HCT116 (cell line): ENCODE measurements around the gene PTGS1. TPM values are rescaled to one million over a fixed set of nuclear protein-coding genes. Genes with fewer than 3 reads are reported as not detected.

Source experiments
- ATAC-seq: fragments of 200-7000 bp; cut with Tn5 transposase; 2 replicates; pipeline ENCODE4 v1.9.1; 2020; ENCODE audit warnings: mild to moderate bottlenecking, moderate library complexity
- BruUV-seq: library from RNA; stranded (reverse); fragments of 400-500 nt; replicated peaks from 2 replicates; lab custom pipeline; 2021; lab: Mats Ljungman, UMichigan
- CTCF ChIA-PET: fragments of 300-600 bp; sonication (Branson Sonifier 250); formaldehyde crosslinking; loops from one replicate; lab custom pipeline; 2021; ENCODE audit warnings: antibody characterized with exemption; lab: Charles Lee
- POLR2A ChIA-PET: fragments of 300-600, 350-600 bp; sonication (Branson Sonifier 250); formaldehyde crosslinking; loops from one replicate; lab custom pipeline; 2021; ENCODE audit warnings: antibody characterized with exemption; lab: Charles Lee
- RAD21 ChIA-PET, 2 experiments: fragments of 300-600 bp; sonication (Branson Sonifier 250); formaldehyde crosslinking; loops; one replicate each; lab custom pipeline; 2023; ENCODE audit warnings: low total read pairs in 2 of 2; ENCODE audit not compliant: uncharacterized antibody in 2 of 2, unreplicated experiment in 2 of 2, low non-redundant PET in 1 of 2; lab: Charles Lee
- DNase-seq: peaks from one replicate; pipeline ENCODE4 v3.0.0-alpha.2; 2010; ENCODE audit warnings: low read depth, low spot score
- H2AFZ ChIP-seq: fragments of 200-600 bp; shearing (Covaris generic), sonication (generic); 2 replicates; pipeline ENCODE4 v1.6.1; 2017; ENCODE audit warnings: low read depth, mixed run types, mixed read lengths, antibody characterized with exemption, low read length; ENCODE audit not compliant: poor library complexity, severe bottlenecking
- H3K27ac ChIP-seq: 2 replicates; pipeline ENCODE4 v1.5.1; 2012; ENCODE audit warnings: low read depth, low read length
- H3K27me3 ChIP-seq: fragments of 200-600 bp; sonication (generic); 2 replicates; pipeline ENCODE4 v1.6.1; 2016; ENCODE audit warnings: mixed run types, low read length, mixed read lengths; ENCODE audit not compliant: insufficient read depth
- H3K36me3 ChIP-seq, 2 experiments: fragments of 200-500 bp in 1 of 2; fragments of 200-600 bp in 1 of 2; sonication (Bioruptor generic) in 1 of 2; sonication (generic) in 1 of 2; 2 replicates each; pipeline versions ENCODE4 v1.5.1 to v1.6.1; 2014 to 2016; ENCODE audit warnings: low read length in 2 of 2, inconsistent platforms in 1 of 2, mixed read lengths in 1 of 2, mixed run types in 1 of 2; ENCODE audit not compliant: insufficient read depth in 2 of 2, control insufficient read depth in 1 of 2
- H3K4me1 ChIP-seq, 2 experiments: fragments of 200-600 bp in 1 of 2; sonication (generic) in 1 of 2; 2 replicates each; pipeline versions ENCODE4 v1.5.1 to v1.6.1; 2012 to 2017; ENCODE audit warnings: low read length in 2 of 2, inconsistent platforms in 1 of 2, mild to moderate bottlenecking in 1 of 2, mixed read lengths in 1 of 2, mixed run types in 1 of 2, moderate library complexity in 1 of 2; ENCODE audit not compliant: insufficient read depth in 2 of 2, control insufficient read depth in 1 of 2
- H3K4me2 ChIP-seq: fragments of 200-600 bp; sonication (generic); 2 replicates; pipeline ENCODE4 v1.6.1; 2017; ENCODE audit warnings: mixed run types, low read length, mixed read lengths
- H3K4me3 ChIP-seq, 2 experiments: fragments of 200-600 bp in 1 of 2; sonication (generic) in 1 of 2; replicated peaks in 1 of 2; 2 replicates each; pipeline ENCODE4 v1.5.1; 2011 to 2016; ENCODE audit warnings: low read length in 2 of 2, control low read depth in 1 of 2, low read depth in 1 of 2, mild to moderate bottlenecking in 1 of 2, mixed read lengths in 1 of 2, mixed run types in 1 of 2
- H3K79me2 ChIP-seq: fragments of 200-600 bp; sonication (generic); 2 replicates; pipeline ENCODE4 v1.6.1; 2017; ENCODE audit warnings: mild to moderate bottlenecking, mixed run types, low read length, moderate library complexity, mixed read lengths; ENCODE audit not compliant: insufficient read depth
- H3K9ac ChIP-seq: fragments of 200-600 bp; sonication (generic); 2 replicates; pipeline ENCODE4 v1.6.1; 2016; ENCODE audit warnings: low read length, mixed read lengths
- H3K9me2 ChIP-seq: fragments of 200-600 bp; sonication (generic), shearing (Covaris generic); 2 replicates; pipeline ENCODE4 v1.6.1; 2017; ENCODE audit warnings: mixed run types, mild to moderate bottlenecking, moderate library complexity; ENCODE audit not compliant: insufficient read depth
- H3K9me3 ChIP-seq, 2 experiments: fragments of 200-500 bp in 1 of 2; fragments of 200-600 bp in 1 of 2; sonication (Bioruptor generic) in 1 of 2; sonication (generic) in 1 of 2; 2 replicates each; pipeline ENCODE4 v1.6.1; 2014 to 2017; ENCODE audit warnings: low read length in 2 of 2, mixed read lengths in 2 of 2, inconsistent platforms in 1 of 2, low read depth in 1 of 2, mild to moderate bottlenecking in 1 of 2, mixed run types in 1 of 2, moderate library complexity in 1 of 2; ENCODE audit not compliant: control insufficient read depth in 1 of 2, insufficient read depth in 1 of 2
- H4K20me1 ChIP-seq: fragments of 200-600 bp; sonication (generic), shearing (Covaris generic); 2 replicates; pipeline ENCODE4 v1.6.1; 2017; ENCODE audit warnings: mixed run types, mild to moderate bottlenecking, moderate library complexity; ENCODE audit not compliant: insufficient read depth
- EGR1 ChIP-seq: IDR thresholded peaks from 2 replicates; pipeline ENCODE4 v1.6.1; 2012; ENCODE audit warnings: low read depth
- REST ChIP-seq: IDR thresholded peaks from 2 replicates; pipeline ENCODE4 v1.6.1; 2012; ENCODE audit warnings: low read depth
- SIN3A ChIP-seq: IDR thresholded peaks from 2 replicates; pipeline ENCODE4 v1.6.1; 2012; ENCODE audit warnings: low read depth
- intact Hi-C: fragments of 100-400 bp; cut with micrococcal nuclease; formaldehyde crosslinking; loops from 2 replicates; pipeline ENCODE4 v1.10.0; 2022
- total RNA-seq: library from RNA; stranded (reverse); gene quantifications from one replicate; pipeline ENCODE4 v1.2.1, GENCODE V29; 2021; ENCODE audit not compliant: unreplicated experiment

PTGS1 gene
- total RNA-seq, 1 experiment from 2014 or later = 3.5 TPM

DNA sequence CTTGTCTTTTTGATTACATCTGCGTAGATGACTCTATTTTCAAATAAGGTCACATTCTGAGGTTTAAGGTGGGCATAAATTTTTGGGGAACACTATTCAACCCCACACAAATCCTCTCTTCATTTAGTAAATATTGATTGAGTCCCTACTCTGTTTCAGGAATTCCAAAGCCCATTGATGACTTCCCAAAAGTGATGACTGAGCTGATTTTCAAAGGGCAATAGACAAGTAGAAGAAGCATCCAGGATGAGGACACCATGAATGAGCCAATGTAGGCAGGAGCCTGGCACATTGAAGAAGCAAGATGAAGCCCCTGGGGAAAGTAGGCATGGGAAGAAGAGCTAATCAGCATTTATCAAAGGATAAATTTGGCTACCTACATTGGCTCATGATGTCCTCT, 71.7 kb downstream of the PTGS1 start:
- ChIA-PET POLR2A (no interaction called here), CTCF (no interaction called here), RAD21 (no interaction called here)
- H3K4me1 ChIP-seq = no peaks in the 10 kb centered on the region
- DNase-seq = no peak
- no peak overlapping the region for H3K27ac ChIP-seq
- no peak overlapping the region for H3K4me3 ChIP-seq
- ATAC-seq = no peak
- H3K36me3 ChIP-seq = no peaks in the 10 kb centered on the region
- no peak overlapping the region for H3K9ac ChIP-seq
- H3K27me3 ChIP-seq = no peaks in the 10 kb centered on the region; the same call in 1 of the 2 replicates
- no peak for TF ChIP-seq SIN3A
- TF ChIP-seq REST = no peak
- BruUV-seq = no TSS peak
- no peak overlapping the region for H3K4me2 ChIP-seq
- H3K9me2 ChIP-seq = no peaks in the 10 kb centered on the region
- intact Hi-C loops = no loop called here
- H3K79me2 ChIP-seq = no peaks in the 10 kb centered on the region
- no peak overlapping the region for H2AFZ ChIP-seq
- H4K20me1 ChIP-seq = no peaks in the 10 kb centered on the region
- no peaks in the 10 kb centered on the region for H3K9me3 ChIP-seq

DNA sequence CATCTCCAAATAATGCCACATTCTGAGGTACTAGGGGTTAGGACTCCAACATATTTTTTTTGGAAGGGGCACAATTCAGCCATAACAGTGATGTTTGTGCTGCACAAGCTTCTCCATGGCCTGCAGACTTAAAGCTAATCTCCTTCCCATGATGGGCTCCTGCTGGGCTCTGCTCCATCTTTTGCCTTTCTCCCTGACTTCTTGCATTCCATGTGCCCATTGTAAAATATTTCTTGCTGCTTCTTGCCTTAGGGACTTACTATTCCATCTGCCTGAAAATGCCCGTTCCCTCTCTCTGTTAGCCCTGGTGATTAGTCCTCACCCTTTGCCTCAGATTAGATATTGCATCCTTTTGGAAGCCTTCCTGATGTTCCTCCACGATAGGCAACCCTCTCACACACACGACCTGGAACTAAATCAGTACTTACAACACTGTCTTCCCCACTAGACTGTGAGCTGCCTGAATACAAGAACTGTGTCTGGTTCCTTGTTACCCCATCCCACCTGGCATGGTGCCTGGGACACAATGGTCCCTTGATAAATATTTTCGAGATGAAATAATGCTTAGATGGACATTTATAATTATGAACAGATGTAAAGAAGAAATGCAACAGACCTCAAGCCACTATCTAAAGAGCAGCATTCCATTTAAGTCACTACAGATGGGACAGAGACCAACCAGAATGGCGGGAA, 73.4 kb downstream of the PTGS1 start:
- Histone ChIP-seq H3K4me1 (no peaks in the 10 kb centered on the region), H3K36me3 (no peaks in the 10 kb centered on the region), H2AFZ (no peak overlapping the region), H3K27ac (no peak overlapping the region), H3K4me3 (no peak overlapping the region), H3K4me2 (no peak overlapping the region), H3K27me3 (no peaks in the 10 kb centered on the region; the same call in 1 of the 2 replicates), H3K9me3 (no peaks in the 10 kb centered on the region), H3K9me2 (no peaks in the 10 kb centered on the region), H3K9ac (no peak overlapping the region), H4K20me1 (no peaks in the 10 kb centered on the region), H3K79me2 (no peaks in the 10 kb centered on the region)
- RAD21 ChIA-PET = no interaction called here
- POLR2A ChIA-PET = no interaction called here
- intact Hi-C loops = no loop called here
- no peak for TF ChIP-seq EGR1
- BruUV-seq = no TSS peak
- CTCF ChIA-PET = no interaction called here
- no peak for DNase-seq
- no peak for ATAC-seq

Other genes starting within 250 kb of the PTGS1 start
- gene NDUFA8, start 211.2 kb upstream of the PTGS1 start, total RNA-seq = 84.5 TPM
- gene MORN5, start 211.1 kb upstream of the PTGS1 start, total RNA-seq = not detected
- 4.1 TPM for gene LHX6, start 142.1 kb upstream of the PTGS1 start, total RNA-seq
- gene RBM18, start 106.2 kb upstream of the PTGS1 start, total RNA-seq = 32.5 TPM
- gene MRRF, start 106.1 kb upstream of the PTGS1 start, total RNA-seq = 88.6 TPM
- not detected for gene OR1J1, start 106.9 kb downstream of the PTGS1 start, total RNA-seq
- gene OR1J2, start 139.8 kb downstream of the PTGS1 start, total RNA-seq = not detected
- gene OR1J4, start 148.1 kb downstream of the PTGS1 start, total RNA-seq = not detected
- not detected for gene OR1N1, start 156.3 kb downstream of the PTGS1 start, total RNA-seq
- not detected for gene OR1N2, start 182.1 kb downstream of the PTGS1 start, total RNA-seq
- not detected for gene OR1L8, start 212.4 kb downstream of the PTGS1 start, total RNA-seq
- gene OR1Q1, start 243.7 kb downstream of the PTGS1 start, total RNA-seq = not detected